ENCODE results near the gene GPR155. TPM values are rescaled to one million over a fixed set of nuclear protein-coding genes. Genes with fewer than 3 reads are reported as not detected.
A peak's percentile ranks its signal among the peaks of the same experiment; 100 is the strongest.
"Not testable (repeated sequence)": the region's sequence is repeated elsewhere in the genome, so short reads cannot be mapped to it uniquely, and the experiment has no call there.

The GPR155 gene
- total RNA-seq, 5 donors from 2014 or later (not counting 1 experiment from before 2014, with no cell fraction given), result 12.4 to 25.2 (median 17.8) TPM

GRCh38 chr2:174493549-174494331 is 6.9 kb upstream of the GPR155 start:
- ChIA-PET CTCF (interaction anchor here (0.6 to 4.0 kb wide), 18 partner anchors 9 to 512 kb away, joined by 3 to 18 read pairs (median 4); partner anchors contain the start of gene CHN1 (in 1 of the 2)), POLR2A (interaction anchor here (0.5 to 1.1 kb wide), 16 partner anchors 8 to 1981 kb away, joined by 3 to 8 read pairs (median 3); no protein-coding TSS in a partner anchor)
- Mint-ChIP-seq H3K36me3 (no peaks in the 10 kb centered on the region), H3K27me3 (no peaks in the 10 kb centered on the region), H3K4me1 (peaks cover 72 to 76% (median 76%) of the 10 kb centered on the region in 3 donors), H3K4me3 (peak overlapping the region; percentile 80 to 84 (median 82)), H3K9me3 (no peaks in the 10 kb centered on the region), H3K27ac (peak overlapping the region; percentile 99)
- H3K36me3 ChIP-seq (ENCODE audit: control insufficient read depth in 2 of 2, extremely low read depth in 1 of 2, insufficient read depth in 1 of 2, low read length in 1 of 2), result no peaks in the 10 kb centered on the region
- H3K9me3 ChIP-seq, result no peaks in the 10 kb centered on the region
- H3K27me3 ChIP-seq (replicated peaks in 1 of 2; ENCODE audit: control insufficient read depth in 2 of 2, extremely low read depth in 1 of 2, insufficient read depth in 2 of 2, low read length in 1 of 2), result no peaks in the 10 kb centered on the region
- H3K4me3 ChIP-seq (ENCODE audit: control insufficient read depth in 1 of 2, extremely low read depth in 1 of 2, low read length in 1 of 2), result peak overlapping the region in 1 of 2 donors; percentile 43
- H3K4me1 ChIP-seq (ENCODE audit: control insufficient read depth in 1 of 2, extremely low read depth in 1 of 2, insufficient read depth in 2 of 2, low read length in 2 of 2), result peaks cover 37 to 47% of the 10 kb centered on the region in 2 experiments
- ATAC-seq (replicated peaks in 1 of 4) (peak; percentile 25 to 53 (median 39)), DNase-seq (peak in 6 of 35 experiments; percentile 3 to 49 (median 14))
- WGBS (ENCODE audit: insufficient coverage), result no CpG with 5 or more reads among the region's 11 CpGs
- peak overlapping the region; percentile 95 for H3K27ac ChIP-seq (ENCODE audit: low read length)

- H3K36me3 ChIP-seq (ENCODE audit: control insufficient read depth in 2 of 2, extremely low read depth in 1 of 2, insufficient read depth in 1 of 2, low read length in 1 of 2), result no peaks in the 10 kb centered on the region
- POLR2A ChIA-PET, result interaction anchor here (0.6 to 1.0 kb wide), 13 partner anchors 9 to 1982 kb away, joined by 3 to 8 read pairs (median 3); no protein-coding TSS in a partner anchor
- Mint-ChIP-seq H3K4me3 (peak overlapping the region; percentile 80 to 84 (median 82)), H3K27ac (peak overlapping the region; percentile 99), H3K36me3 (no peaks in the 10 kb centered on the region), H3K9me3 (no peaks in the 10 kb centered on the region), H3K27me3 (no peaks in the 10 kb centered on the region), H3K4me1 (peaks cover 79 to 83% (median 83%) of the 10 kb centered on the region in 3 donors)
- H3K27ac ChIP-seq (ENCODE audit: low read length), result peak overlapping the region; percentile 95
- DNase-seq, result peak; percentile 20 to 88 (median 69)
- no peaks in the 10 kb centered on the region for H3K9me3 ChIP-seq
- ATAC-seq (replicated peaks in 1 of 4), result peak; percentile 86 to 93 (median 86)
- CTCF ChIA-PET, result interaction anchor here (0.5 to 4.0 kb wide), 16 partner anchors 9 to 405 kb away, joined by 3 to 18 read pairs (median 4); no protein-coding TSS in a partner anchor
- peak overlapping the region; percentile 25 to 43 for H3K4me3 ChIP-seq (ENCODE audit: control insufficient read depth in 1 of 2, extremely low read depth in 1 of 2, low read length in 1 of 2)
- H3K27me3 ChIP-seq (replicated peaks in 1 of 2; ENCODE audit: control insufficient read depth in 2 of 2, extremely low read depth in 1 of 2, insufficient read depth in 2 of 2, low read length in 1 of 2), result no peaks in the 10 kb centered on the region
- 10% methylated on average over 4 of the region's 7 CpGs for WGBS (ENCODE audit: insufficient coverage)
- peaks cover 43 to 48% of the 10 kb centered on the region in 2 experiments for H3K4me1 ChIP-seq (ENCODE audit: control insufficient read depth in 1 of 2, extremely low read depth in 1 of 2, insufficient read depth in 2 of 2, low read length in 2 of 2)
Measured at GRCh38 chr2:174492963-174493431, 6.2 kb upstream of the GPR155 start.

GRCh38 chr2:174491947-174492346 is 5.1 kb upstream of the GPR155 start:
- DNase-seq, result no peak
- H3K4me3 Mint-ChIP-seq, result peak overlapping the region; percentile 17 to 80 (median 60)

DNA sequence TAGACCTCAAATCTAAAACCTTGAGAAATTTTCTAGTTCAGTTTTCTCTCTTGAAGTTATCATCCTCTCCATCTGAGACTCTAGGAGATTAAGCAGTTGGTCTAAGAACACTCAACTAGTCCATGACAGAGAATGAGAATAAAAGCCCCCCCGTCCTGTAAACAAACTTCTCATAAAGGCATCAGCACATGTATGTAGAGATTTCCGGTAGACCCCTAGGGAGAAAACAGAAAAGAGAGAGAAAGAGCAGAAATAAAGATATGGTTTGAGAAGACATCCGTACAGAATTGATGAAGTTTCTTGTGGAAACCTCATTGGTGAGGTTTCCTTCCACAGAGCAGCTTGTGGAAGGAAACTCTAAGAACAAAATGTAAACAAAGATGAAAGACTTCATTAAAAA is 3.2 kb upstream of the GPR155 start:
- Histone ChIP-seq H3K36me3 (ENCODE audit: control insufficient read depth in 2 of 2, extremely low read depth in 1 of 2, insufficient read depth in 1 of 2, low read length in 1 of 2) (no peaks in the 10 kb centered on the region), H3K9me3 (no peaks in the 10 kb centered on the region), H3K4me1 (ENCODE audit: control insufficient read depth in 1 of 2, extremely low read depth in 1 of 2, insufficient read depth in 2 of 2, low read length in 2 of 2) (peaks cover 40 to 59% of the 10 kb centered on the region in 2 experiments), H3K27ac (ENCODE audit: low read length) (peak overlapping the region; percentile 76), H3K27me3 (replicated peaks in 1 of 2; ENCODE audit: control insufficient read depth in 2 of 2, extremely low read depth in 1 of 2, insufficient read depth in 2 of 2, low read length in 1 of 2) (no peaks in the 10 kb centered on the region), H3K4me3 (ENCODE audit: control insufficient read depth in 1 of 2, extremely low read depth in 1 of 2, low read length in 1 of 2) (peak overlapping the region in 1 of 2 donors; percentile 18)
- Mint-ChIP-seq H3K27ac (peak overlapping the region; percentile 91 to 92), H3K4me1 (peaks cover 74 to 85% (median 81%) of the 10 kb centered on the region in 3 donors), H3K27me3 (no peaks in the 10 kb centered on the region), H3K9me3 (no peaks in the 10 kb centered on the region), H3K4me3 (peak overlapping the region; percentile 58 to 91 (median 68)), H3K36me3 (no peaks in the 10 kb centered on the region)
- POLR2A ChIA-PET, result interaction anchor here (0.6 to 0.9 kb wide), 5 partner anchors 28 to 111 kb away, joined by 3 to 5 read pairs (median 3); no protein-coding TSS in a partner anchor
- CTCF ChIA-PET, result interaction anchor here (0.6 to 1.2 kb wide), 5 partner anchors 27 to 225 kb away, joined by 3 to 4 read pairs (median 3); partner anchors contain the start of gene WIPF1 (in 1 of the 2)
- WGBS (ENCODE audit: insufficient coverage), result 0% methylated on average over 1 of the region's 3 CpGs
- DNase-seq (peak in 1 of 35 experiments; percentile 39), ATAC-seq (replicated peaks in 1 of 4) (no peak)

More at GRCh38 chr2:174491947-174492346, 5.1 kb upstream of the GPR155 start:
- Mint-ChIP-seq H3K27me3 (no peaks in the 10 kb centered on the region), H3K9me3 (no peaks in the 10 kb centered on the region), H3K36me3 (no peaks in the 10 kb centered on the region), H3K4me1 (peaks cover 88 to 89% (median 89%) of the 10 kb centered on the region in 3 donors), H3K27ac (peak overlapping the region; percentile 99)
- Histone ChIP-seq H3K4me3 (ENCODE audit: control insufficient read depth in 1 of 2, extremely low read depth in 1 of 2, low read length in 1 of 2) (no peak overlapping the region), H3K9me3 (no peaks in the 10 kb centered on the region), H3K27ac (ENCODE audit: low read length) (peak overlapping the region; percentile 95), H3K4me1 (ENCODE audit: control insufficient read depth in 1 of 2, extremely low read depth in 1 of 2, insufficient read depth in 2 of 2, low read length in 2 of 2) (peaks cover 44 to 56% of the 10 kb centered on the region in 2 experiments), H3K36me3 (ENCODE audit: control insufficient read depth in 2 of 2, extremely low read depth in 1 of 2, insufficient read depth in 1 of 2, low read length in 1 of 2) (no peaks in the 10 kb centered on the region), H3K27me3 (replicated peaks in 1 of 2; ENCODE audit: control insufficient read depth in 2 of 2, extremely low read depth in 1 of 2, insufficient read depth in 2 of 2, low read length in 1 of 2) (no peaks in the 10 kb centered on the region)
- ChIA-PET POLR2A (interaction anchor here in 1 of 2 donors (0.6 kb wide), 1 partner anchor 98 kb away, joined by 3 read pairs; no protein-coding TSS in a partner anchor), CTCF (interaction anchor here in 1 of 2 donors (0.6 to 1.3 kb wide), 2 partner anchors 82 to 406 kb away, joined by 3 read pairs; no protein-coding TSS in a partner anchor)
- ATAC-seq (replicated peaks in 1 of 4), result no peak
- no CpG with 5 or more reads among the region's 2 CpGs for WGBS (ENCODE audit: insufficient coverage)

- not testable (repeated sequence) for ATAC-seq (replicated peaks in 1 of 4); H3K36me3 Mint-ChIP-seq; H3K9me3 Mint-ChIP-seq; H3K36me3 ChIP-seq (ENCODE audit: control insufficient read depth in 2 of 2, extremely low read depth in 1 of 2, insufficient read depth in 1 of 2, low read length in 1 of 2); H3K27me3 Mint-ChIP-seq; H3K9me3 ChIP-seq; H3K27me3 ChIP-seq (replicated peaks in 1 of 2; ENCODE audit: control insufficient read depth in 2 of 2, extremely low read depth in 1 of 2, insufficient read depth in 2 of 2, low read length in 1 of 2)
- H3K4me3 ChIP-seq (ENCODE audit: control insufficient read depth in 1 of 2, extremely low read depth in 1 of 2, low read length in 1 of 2), result peak overlapping the region; percentile 15 to 18
- H3K27ac ChIP-seq (ENCODE audit: low read length), result peak overlapping the region; percentile 76
- H3K4me1 ChIP-seq (ENCODE audit: control insufficient read depth in 1 of 2, extremely low read depth in 1 of 2, insufficient read depth in 2 of 2, low read length in 2 of 2), result peaks cover 39 to 56% of the 10 kb centered on the region in 2 experiments
- H3K4me1 Mint-ChIP-seq, result peaks cover 74 to 85% (median 81%) of the 10 kb centered on the region in 3 donors
- no CpG with 5 or more reads among the region's 10 CpGs for WGBS (ENCODE audit: insufficient coverage)
- peak overlapping the region; percentile 91 to 92 for H3K27ac Mint-ChIP-seq
- DNase-seq, result peak in 19 of 35 experiments; percentile 7 to 55 (median 22)
- ChIA-PET CTCF (interaction anchor here (0.6 to 1.2 kb wide), 5 partner anchors 27 to 226 kb away, joined by 3 to 4 read pairs (median 3); partner anchors contain the start of gene WIPF1 (in 1 of the 2)), POLR2A (interaction anchor here (0.6 to 0.9 kb wide), 5 partner anchors 27 to 110 kb away, joined by 3 to 5 read pairs (median 3); no protein-coding TSS in a partner anchor)
- peak overlapping the region; percentile 58 to 91 (median 68) for H3K4me3 Mint-ChIP-seq
Measured at GRCh38 chr2:174489520-174489919, 2.7 kb upstream of the GPR155 start.
